Endodermal cell (in vitro differentiated cells): ENCODE results near the gene C1QTNF9. TPM values are rescaled to one million over a fixed set of nuclear protein-coding genes. Genes with fewer than 3 reads are reported as not detected.

ENCODE experiments used
- DNase-seq: peaks from one replicate; pipeline ENCODE4 v3.0.0-alpha.2; 2017
- H3K27ac ChIP-seq: 2 replicates; pipeline ENCODE4 v1.5.1; 2013; ENCODE audit warnings: mild to moderate bottlenecking, low read depth, low read length, moderate library complexity
- H3K27me3 ChIP-seq: 2 replicates; pipeline ENCODE4 v1.6.1; 2013; ENCODE audit warnings: mild to moderate bottlenecking, low read length, moderate library complexity; ENCODE audit not compliant: insufficient read depth, control insufficient read depth, poor library complexity, severe bottlenecking
- H3K36me3 ChIP-seq: 2 replicates; pipeline ENCODE4 v1.7.0; 2013; ENCODE audit warnings: mild to moderate bottlenecking, low read length, moderate library complexity; ENCODE audit not compliant: control insufficient read depth, insufficient read depth
- H3K4me1 ChIP-seq: one replicate; pipeline ENCODE4 v1.7.0; 2013; ENCODE audit warnings: low read length; ENCODE audit not compliant: control insufficient read depth, insufficient read depth
- H3K4me3 ChIP-seq: 2 replicates; pipeline ENCODE4 v1.5.1; 2013; ENCODE audit warnings: mild to moderate bottlenecking, low read length, moderate library complexity
- H3K9ac ChIP-seq: 2 replicates; pipeline ENCODE4 v1.6.1; 2013; ENCODE audit warnings: mild to moderate bottlenecking, low read length, moderate library complexity; ENCODE audit not compliant: poor library complexity, severe bottlenecking; ENCODE audit errors: extremely low read depth
- H3K9me3 ChIP-seq: 2 replicates; pipeline ENCODE4 v1.6.1; 2013; ENCODE audit warnings: mild to moderate bottlenecking, low read length, moderate library complexity; ENCODE audit not compliant: control insufficient read depth
- H3K27ac Mint-ChIP-seq: 2 replicates; pipeline ENCODE4 v1.8.0; 2020; ENCODE audit warnings: mixed read lengths
- H3K27me3 Mint-ChIP-seq: 2 replicates; pipeline ENCODE4 v1.8.0; 2021; ENCODE audit warnings: mild to moderate bottlenecking, mixed read lengths; ENCODE audit not compliant: insufficient read depth
- H3K36me3 Mint-ChIP-seq: 2 replicates; pipeline ENCODE4 v1.8.0; 2020; ENCODE audit warnings: low read depth, mixed read lengths
- H3K4me1 Mint-ChIP-seq: 2 replicates; pipeline ENCODE4 v1.8.0; 2020; ENCODE audit warnings: mixed read lengths
- H3K4me3 Mint-ChIP-seq: 2 replicates; pipeline ENCODE4 v1.8.0; 2020; ENCODE audit warnings: mild to moderate bottlenecking, moderate library complexity, mixed read lengths
- H3K9me3 Mint-ChIP-seq: 2 replicates; pipeline ENCODE4 v1.8.0; 2020; ENCODE audit warnings: mild to moderate bottlenecking, mixed read lengths
- WGBS, 2 experiments: methylation state at CpG; one replicate each; pipeline versions ENCODE4 v1.1.5 to v1.1.7; 2013; ENCODE audit warnings: missing lambda C conversion rate in 2 of 2, mixed read lengths in 1 of 2; ENCODE audit not compliant: insufficient coverage in 1 of 2, insufficient read length in 1 of 2; 5-methylcytosine and 5-hydroxymethylcytosine counted together
- total RNA-seq, 2 donors: library from RNA; stranded (reverse); fragmentation: NEBNext Ultra II Directional in 1 of 2; extraction: Animal tissue kit (Norgen Biotek cat#: 25700) in 1 of 2; gene quantifications; 2 replicates in 1 of 2; 3 replicates in 1 of 2; pipeline ENCODE4 v1.2.1, GENCODE V29; 2021
- TF ChIP-seq, protein P1 (sequence below): fragments of 200-600 bp; sonication (generic); conservative IDR thresholded peaks from 2 replicates; pipeline ENCODE4 v1.5.0; 2021; ENCODE audit warnings: antibody characterized with exemption, mild to moderate bottlenecking

C1QTNF9 gene
- total RNA-seq, 2 donors from 2014 or later: not detected

DNA sequence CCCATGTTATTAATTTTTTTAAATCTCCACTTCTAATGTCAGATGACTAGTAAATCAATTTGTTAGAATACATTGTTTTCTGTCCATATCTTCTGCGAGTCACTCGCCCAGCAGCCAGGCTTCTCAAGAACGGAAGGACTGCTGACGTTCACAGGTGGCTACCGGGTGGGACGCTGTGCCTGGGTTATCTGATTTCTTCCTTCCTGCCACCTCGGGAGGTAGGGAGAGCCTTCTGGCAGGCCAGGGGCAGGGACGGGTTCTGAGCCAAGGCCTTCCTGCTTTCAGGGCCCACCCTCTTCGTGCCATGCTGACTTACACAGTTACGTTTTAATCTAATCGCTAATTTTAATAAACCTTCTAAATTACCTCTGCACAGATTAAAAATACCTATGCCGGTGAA is 7.9 kb upstream of the C1QTNF9 start:
- H3K27ac ChIP-seq: no peak overlapping the region
- DNase-seq: no peak
- WGBS, 2 experiments: 82 to 94% methylated on average over 2 to 11 of the region's 12 CpGs

DNA sequence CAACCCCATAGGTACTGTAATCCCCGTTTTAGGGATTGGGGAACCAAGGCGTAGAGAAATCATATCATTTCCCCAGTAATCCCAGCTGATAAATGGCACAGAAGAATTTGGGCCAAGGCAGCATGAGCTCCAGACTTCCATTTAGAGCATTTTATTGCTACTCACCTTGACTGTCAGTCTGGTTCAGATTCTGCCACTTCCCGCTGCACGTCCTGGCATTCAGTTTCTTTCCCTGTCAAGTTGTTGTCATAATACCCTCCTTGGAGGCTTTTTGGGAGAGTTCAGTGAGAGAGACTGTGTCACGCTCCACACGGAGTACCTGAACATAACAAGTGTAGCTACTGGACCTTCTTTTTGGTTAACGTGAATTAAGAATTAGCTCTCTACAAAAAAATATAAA is 7.5 kb upstream of the C1QTNF9 start:
- Histone ChIP-seq H3K4me1 (peaks cover under 1% of the 10 kb centered on the region), H3K27me3 (no peaks in the 10 kb centered on the region), H3K9me3 (no peaks in the 10 kb centered on the region), H3K9ac (no peak overlapping the region), H3K4me3 (no peak overlapping the region), H3K36me3 (peaks cover 18% of the 10 kb centered on the region), H3K27ac (no peak overlapping the region)
- 88 to 89% methylated on average over 7 of the region's 7 CpGs for WGBS, 2 experiments
- no peak overlapping the region for H3K27ac Mint-ChIP-seq
- H3K4me3 Mint-ChIP-seq: no peak overlapping the region
- TF ChIP-seq, protein P1, sequence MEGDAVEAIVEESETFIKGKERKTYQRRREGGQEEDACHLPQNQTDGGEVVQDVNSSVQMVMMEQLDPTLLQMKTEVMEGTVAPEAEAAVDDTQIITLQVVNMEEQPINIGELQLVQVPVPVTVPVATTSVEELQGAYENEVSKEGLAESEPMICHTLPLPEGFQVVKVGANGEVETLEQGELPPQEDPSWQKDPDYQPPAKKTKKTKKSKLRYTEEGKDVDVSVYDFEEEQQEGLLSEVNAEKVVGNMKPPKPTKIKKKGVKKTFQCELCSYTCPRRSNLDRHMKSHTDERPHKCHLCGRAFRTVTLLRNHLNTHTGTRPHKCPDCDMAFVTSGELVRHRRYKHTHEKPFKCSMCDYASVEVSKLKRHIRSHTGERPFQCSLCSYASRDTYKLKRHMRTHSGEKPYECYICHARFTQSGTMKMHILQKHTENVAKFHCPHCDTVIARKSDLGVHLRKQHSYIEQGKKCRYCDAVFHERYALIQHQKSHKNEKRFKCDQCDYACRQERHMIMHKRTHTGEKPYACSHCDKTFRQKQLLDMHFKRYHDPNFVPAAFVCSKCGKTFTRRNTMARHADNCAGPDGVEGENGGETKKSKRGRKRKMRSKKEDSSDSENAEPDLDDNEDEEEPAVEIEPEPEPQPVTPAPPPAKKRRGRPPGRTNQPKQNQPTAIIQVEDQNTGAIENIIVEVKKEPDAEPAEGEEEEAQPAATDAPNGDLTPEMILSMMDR: no peak
- peaks cover 46% of the 10 kb centered on the region for H3K36me3 Mint-ChIP-seq
- H3K9me3 Mint-ChIP-seq: no peaks in the 10 kb centered on the region
- H3K4me1 Mint-ChIP-seq: peaks cover under 1% of the 10 kb centered on the region
- H3K27me3 Mint-ChIP-seq: no peaks in the 10 kb centered on the region
- no peak for DNase-seq

More for the DNA sequence above, 7.9 kb upstream of the C1QTNF9 start:
- Histone ChIP-seq H3K4me3 (no peak overlapping the region), H3K27me3 (no peaks in the 10 kb centered on the region), H3K9ac (no peak overlapping the region), H3K4me1 (no peaks in the 10 kb centered on the region), H3K36me3 (peaks cover 18% of the 10 kb centered on the region), H3K9me3 (no peaks in the 10 kb centered on the region)
- no peaks in the 10 kb centered on the region for H3K9me3 Mint-ChIP-seq
- H3K27me3 Mint-ChIP-seq: no peaks in the 10 kb centered on the region
- no peak overlapping the region for H3K4me3 Mint-ChIP-seq
- H3K36me3 Mint-ChIP-seq: peaks cover 51% of the 10 kb centered on the region
- H3K4me1 Mint-ChIP-seq: no peaks in the 10 kb centered on the region
- no peak overlapping the region for H3K27ac Mint-ChIP-seq
- TF ChIP-seq, protein P1: no peak

GRCh38 chr13:24304620-24305019 is 4.8 kb upstream of the C1QTNF9 start:
- H3K4me1 Mint-ChIP-seq: peaks cover 8% of the 10 kb centered on the region
- peaks cover 3% of the 10 kb centered on the region for H3K4me1 ChIP-seq
- WGBS, 2 experiments: 91 to 100% methylated on average over 1 to 5 of the region's 5 CpGs
- no peak for DNase-seq
- no peaks in the 10 kb centered on the region for H3K27me3 Mint-ChIP-seq
- H3K4me3 ChIP-seq: no peak overlapping the region
- H3K27ac ChIP-seq: no peak overlapping the region
- no peaks in the 10 kb centered on the region for H3K9me3 ChIP-seq
- H3K9me3 Mint-ChIP-seq: no peaks in the 10 kb centered on the region
- H3K27me3 ChIP-seq: no peaks in the 10 kb centered on the region
- H3K27ac Mint-ChIP-seq: no peak overlapping the region
- TF ChIP-seq, protein P1: no peak
- H3K9ac ChIP-seq: no peak overlapping the region
- no peak overlapping the region for H3K4me3 Mint-ChIP-seq
- peaks cover 23% of the 10 kb centered on the region for H3K36me3 Mint-ChIP-seq
- H3K36me3 ChIP-seq: peaks cover 4% of the 10 kb centered on the region
